Esophagus muscularis mucosa (tissue), 4 donors: ENCODE measurements around the gene PLCXD3. TPM values are rescaled to one million over a fixed set of nuclear protein-coding genes. Genes with fewer than 3 reads are reported as not detected.
"Not testable (repeated sequence)": the region's sequence is repeated elsewhere in the genome, so short reads cannot be mapped to it uniquely, and the experiment has no call there.

Experiments
- DNase-seq: peaks from one replicate; pipeline ENCODE4 v3.0.0-alpha.2; 2017; ENCODE audit errors: extremely low spot score
- H3K27ac ChIP-seq, 4 donors: fragments of 200-600 bp; sonication (generic); replicated peaks in 1 of 4; 1 replicate in 3 of 4; 2 replicates in 1 of 4; pipeline ENCODE4 v1.5.1; 2016 to 2019; ENCODE audit warnings: mild to moderate bottlenecking in 1 of 4
- H3K27me3 ChIP-seq, 4 donors: fragments of 200-600 bp; sonication (generic); one replicate each; pipeline versions ENCODE4 v1.5.1 to v1.6.0; 2016 to 2019
- H3K36me3 ChIP-seq, 4 donors: fragments of 200-600 bp; sonication (generic); one replicate each; pipeline ENCODE4 v1.5.1; 2016 to 2019
- H3K4me1 ChIP-seq, 4 donors: fragments of 200-600 bp; sonication (generic); one replicate each; pipeline ENCODE4 v1.5.1; 2016 to 2019
- H3K4me3 ChIP-seq, 4 donors: fragments of 200-600 bp; sonication (generic); 1 replicate in 2 of 4; 2 replicates in 2 of 4; pipeline ENCODE4 v1.5.1; 2016 to 2019; ENCODE audit warnings: mild to moderate bottlenecking in 4 of 4, moderate library complexity in 1 of 4
- H3K9me3 ChIP-seq, 4 donors: fragments of 200-600 bp; sonication (generic); 1 replicate in 3 of 4; 2 replicates in 1 of 4; pipeline ENCODE4 v1.5.1; 2016 to 2019
- CTCF ChIP-seq, 3 experiments: fragments of 200-600 bp in 2 of 3; fragments of 450-650 bp in 1 of 3; sonication (generic) in 2 of 3; IDR thresholded peaks; one replicate each; pipeline ENCODE4 v1.5.1; 2017 to 2019; ENCODE audit warnings: antibody characterized with exemption in 3 of 3, mild to moderate bottlenecking in 2 of 3, moderate library complexity in 1 of 3
- EP300 ChIP-seq: sonication (generic); formaldehyde crosslinking; IDR thresholded peaks from one replicate; pipeline ENCODE4 v1.6.1; 2017; ENCODE audit warnings: antibody characterized with exemption
- POLR2A ChIP-seq: fragments of 450-650 bp; IDR thresholded peaks from one replicate; pipeline ENCODE4 v1.6.1; 2017; ENCODE audit warnings: antibody characterized with exemption, moderate library complexity, mild to moderate bottlenecking, low read depth
- POLR2AphosphoS5 ChIP-seq, 2 donors: sonication (generic); formaldehyde crosslinking; IDR thresholded peaks; one replicate each; pipeline ENCODE4 v1.6.1; 2017; ENCODE audit warnings: antibody characterized with exemption in 2 of 2
- WGBS: methylation state at CpG from one replicate; pipeline ENCODE4 v1.1.5; 2018; 5-methylcytosine and 5-hydroxymethylcytosine counted together
- intact Hi-C: fragments of 100-400 bp; cut with DNase I; formaldehyde crosslinking; loops from one replicate; pipeline ENCODE4 v1.15.1; 2023
- total RNA-seq, 4 donors: library from RNA; depleted of rRNA; stranded (reverse); fragments of >200 nt; gene quantifications; one replicate each; pipeline versions ENCODE4 v1.1.0 to v1.2.1, GENCODE V29; 2016

Gene PLCXD3
- total RNA-seq, 4 donors from 2014 or later: 1.1 to 3.0 (median 2.0) TPM

- Histone ChIP-seq H3K36me3 (no peaks in the 10 kb centered on the region), H3K4me3 (no peak overlapping the region), H3K27ac (no peak overlapping the region), H3K27me3 (no peaks in the 10 kb centered on the region), H3K4me1 (no peaks in the 10 kb centered on the region), H3K9me3 (no peaks in the 10 kb centered on the region)
- intact Hi-C loops: no loop called here
- 66% methylated on average over 2 of the region's 2 CpGs for WGBS
- TF ChIP-seq POLR2AphosphoS5 (IDR thresholded peaks at IDR 0.05) (no peak), CTCF (IDR thresholded peaks at IDR 0.05) (no peak), POLR2A (no peak), EP300 (no peak)
- no peak for DNase-seq
These were observed 7.1 kb downstream of the PLCXD3 start for GRCh38 chr5:41503310-41503709.

GRCh38 chr5:41493490-41494126 is 16.8 kb downstream of the PLCXD3 start:
- DNase-seq, H3K4me3 ChIP-seq, intact Hi-C loops, H3K9me3 ChIP-seq, H3K27ac ChIP-seq, H3K4me1 ChIP-seq, H3K36me3 ChIP-seq, H3K27me3 ChIP-seq: not testable (repeated sequence)
- WGBS: 95% methylated on average over 14 of the region's 24 CpGs

GRCh38 chr5:41485533-41485932 is 24.9 kb downstream of the PLCXD3 start:
- no peak for TF ChIP-seq POLR2AphosphoS5 (IDR thresholded peaks at IDR 0.05)
- no peak for TF ChIP-seq EP300
- TF ChIP-seq CTCF (IDR thresholded peaks at IDR 0.05): no peak
- no peak for TF ChIP-seq POLR2A
- no peak overlapping the region for H3K4me3 ChIP-seq
- no peaks in the 10 kb centered on the region for H3K4me1 ChIP-seq
- H3K27me3 ChIP-seq: no peaks in the 10 kb centered on the region
- no peaks in the 10 kb centered on the region for H3K36me3 ChIP-seq
- WGBS: 93% methylated on average over 3 of the region's 3 CpGs
- no peak overlapping the region for H3K27ac ChIP-seq
- intact Hi-C loops: no loop called here
- DNase-seq: no peak
- no peaks in the 10 kb centered on the region for H3K9me3 ChIP-seq

GRCh38 chr5:41482715-41483114 is 27.7 kb downstream of the PLCXD3 start:
- Histone ChIP-seq H3K27ac (no peak overlapping the region), H3K27me3 (no peaks in the 10 kb centered on the region), H3K4me3 (no peak overlapping the region), H3K4me1 (no peaks in the 10 kb centered on the region), H3K36me3 (no peaks in the 10 kb centered on the region), H3K9me3 (no peaks in the 10 kb centered on the region)
- no peak for DNase-seq
- 73% methylated on average over 2 of the region's 2 CpGs for WGBS
- TF ChIP-seq EP300: no peak
- no peak for TF ChIP-seq CTCF (IDR thresholded peaks at IDR 0.05)
- no peak for TF ChIP-seq POLR2A
- no peak for TF ChIP-seq POLR2AphosphoS5 (IDR thresholded peaks at IDR 0.05)
- intact Hi-C loops: no loop called here

GRCh38 chr5:41482173-41482572 is 28.2 kb downstream of the PLCXD3 start:
- Histone ChIP-seq H3K4me3 (no peak overlapping the region), H3K4me1 (no peaks in the 10 kb centered on the region), H3K9me3 (no peaks in the 10 kb centered on the region), H3K36me3 (no peaks in the 10 kb centered on the region), H3K27me3 (no peaks in the 10 kb centered on the region), H3K27ac (no peak overlapping the region)
- intact Hi-C loops: no loop called here
- whole genome bisulfite sequencing: 83% methylated on average over 6 of the region's 6 CpGs
- TF ChIP-seq EP300 (no peak), CTCF (IDR thresholded peaks at IDR 0.05) (no peak), POLR2AphosphoS5 (IDR thresholded peaks at IDR 0.05) (no peak), POLR2A (no peak)
- no peak for DNase-seq

- H3K4me1 ChIP-seq, H3K4me3 ChIP-seq, DNase-seq, intact Hi-C loops, H3K27me3 ChIP-seq, H3K36me3 ChIP-seq, H3K27ac ChIP-seq: not testable (repeated sequence)
- WGBS: no CpG with 5 or more reads among the region's 1 CpG
- H3K9me3 ChIP-seq: peaks cover 0 to 31% (median 12%) of the 10 kb centered on the region in 4 donors
These were observed 38.7 kb downstream of the PLCXD3 start for GRCh38 chr5:41471571-41472208.
